NOMO-1 (cell line): ENCODE data around the gene SPAG4.
A peak's percentile ranks its signal among the peaks of the same experiment; 100 is the strongest.

Source experiments
- DNase-seq, 2 experiments: peaks; one replicate each; lab custom pipeline; 2025; ENCODE audit not compliant: unreplicated experiment in 2 of 2; lab: John Stamatoyannopoulos, UW

SPAG4 gene

DNA sequence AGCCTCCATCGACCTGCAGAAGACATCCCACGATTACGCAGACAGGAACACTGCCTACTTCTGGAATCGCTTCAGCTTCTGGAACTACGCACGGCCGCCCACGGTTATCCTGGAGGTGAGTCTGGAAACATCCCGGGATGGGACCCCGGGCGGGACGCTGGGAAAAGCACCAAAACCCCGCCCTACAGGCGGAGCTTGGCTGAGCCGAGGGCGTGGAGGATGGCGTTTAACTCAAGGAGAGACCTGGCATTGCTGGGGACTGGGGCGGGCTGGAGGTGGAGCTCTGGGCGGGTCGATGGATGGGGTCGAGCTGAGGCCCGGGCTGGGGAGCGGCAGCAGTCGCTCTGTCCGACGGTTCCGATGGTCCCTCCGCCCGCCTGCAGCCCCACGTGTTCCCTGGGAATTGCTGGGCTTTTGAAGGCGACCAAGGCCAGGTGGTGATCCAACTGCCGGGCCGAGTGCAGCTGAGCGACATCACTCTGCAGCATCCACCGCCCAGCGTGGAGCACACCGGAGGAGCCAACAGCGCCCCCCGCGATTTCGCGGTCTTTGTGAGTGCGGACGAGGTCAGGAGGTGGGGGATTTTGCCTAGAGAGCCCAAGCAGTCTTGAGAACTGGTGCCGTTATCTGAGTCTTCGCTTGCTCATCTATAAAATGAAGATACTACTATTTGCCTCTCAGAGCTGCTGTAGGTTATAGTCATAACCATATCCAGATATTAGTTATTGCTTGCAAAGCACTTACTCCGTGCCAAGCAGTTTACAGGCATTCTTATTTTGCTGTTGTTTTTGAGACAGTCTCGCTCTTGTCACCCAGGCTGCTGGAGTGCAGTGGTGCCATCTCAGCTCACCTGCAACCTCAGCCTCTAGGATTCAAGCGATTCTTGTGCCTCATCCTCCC lies 3.8 kb downstream of the SPAG4 start:
- DNase-seq = peak; percentile 18 to 23

DNA sequence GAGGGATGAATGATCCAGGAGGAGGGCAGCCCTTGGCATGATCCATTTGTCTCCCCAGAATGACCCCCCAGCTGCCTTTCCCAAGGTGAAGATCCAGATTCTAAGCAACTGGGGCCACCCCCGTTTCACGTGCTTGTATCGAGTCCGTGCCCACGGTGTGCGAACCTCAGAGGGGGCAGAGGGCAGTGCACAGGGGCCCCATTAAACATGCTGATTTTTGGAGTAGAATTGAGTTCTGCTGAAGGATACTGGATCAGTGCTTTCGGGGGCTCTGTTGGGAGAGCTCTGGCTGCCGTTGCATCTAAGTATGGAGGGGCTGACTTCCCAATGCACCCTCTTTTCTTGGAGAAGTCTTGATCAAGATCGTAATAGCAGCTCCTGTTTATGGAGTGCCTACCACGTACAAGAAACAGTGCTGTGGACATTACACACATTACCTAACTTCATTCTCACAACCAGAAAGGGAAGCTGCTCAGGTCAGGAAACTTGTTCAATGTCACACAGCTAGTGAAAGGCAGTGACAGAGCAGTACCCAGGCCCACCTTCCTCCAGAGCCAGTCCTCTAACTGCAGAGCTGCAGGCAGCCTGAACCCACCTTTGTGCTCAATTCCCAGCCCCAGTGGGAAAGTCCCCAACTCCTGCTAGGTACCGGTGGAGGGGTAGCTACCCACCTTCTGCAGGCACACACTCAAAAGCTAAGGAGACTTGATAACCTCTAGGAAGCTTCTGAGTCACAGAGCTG lies 5.4 kb downstream of the SPAG4 start:
- no peak for DNase-seq

DNA sequence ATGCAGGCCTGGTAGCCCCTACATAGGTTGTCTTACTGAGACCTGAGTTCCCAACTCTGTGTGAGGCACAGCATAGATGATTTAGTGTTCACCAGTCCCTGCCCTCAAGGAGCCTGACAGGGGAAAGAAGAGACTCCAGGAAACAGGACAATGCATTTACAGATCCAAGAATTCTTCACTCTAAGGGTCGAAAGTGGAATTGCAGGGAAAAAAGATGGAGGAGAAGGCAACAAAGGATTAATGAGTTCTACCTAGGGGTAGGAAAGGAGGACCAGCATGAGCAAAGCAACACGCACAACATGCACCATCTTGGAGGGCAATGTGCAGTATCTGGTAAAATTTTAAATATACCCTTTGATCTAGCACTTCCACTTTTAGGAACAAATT lies 5.9 kb downstream of the SPAG4 start:
- no peak for DNase-seq

- DNase-seq = no peak
Observed at GRCh38 chr20:35625584-35626385, 10.2 kb downstream of the SPAG4 start.

GRCh38 chr20:35626386-35627001 lies 10.9 kb downstream of the SPAG4 start:
- no peak for DNase-seq

GRCh38 chr20:35627121-35627520 lies 11.5 kb downstream of the SPAG4 start:
- no peak for DNase-seq

GRCh38 chr20:35629427-35630145 lies 14.0 kb downstream of the SPAG4 start:
- peak in 1 of 2 experiments; percentile 42 for DNase-seq

- DNase-seq = no peak
Observed at GRCh38 chr20:35630636-35631035, 15.0 kb downstream of the SPAG4 start.

- DNase-seq = no peak
Observed at GRCh38 chr20:35632539-35633115, 17.0 kb downstream of the SPAG4 start.

DNA sequence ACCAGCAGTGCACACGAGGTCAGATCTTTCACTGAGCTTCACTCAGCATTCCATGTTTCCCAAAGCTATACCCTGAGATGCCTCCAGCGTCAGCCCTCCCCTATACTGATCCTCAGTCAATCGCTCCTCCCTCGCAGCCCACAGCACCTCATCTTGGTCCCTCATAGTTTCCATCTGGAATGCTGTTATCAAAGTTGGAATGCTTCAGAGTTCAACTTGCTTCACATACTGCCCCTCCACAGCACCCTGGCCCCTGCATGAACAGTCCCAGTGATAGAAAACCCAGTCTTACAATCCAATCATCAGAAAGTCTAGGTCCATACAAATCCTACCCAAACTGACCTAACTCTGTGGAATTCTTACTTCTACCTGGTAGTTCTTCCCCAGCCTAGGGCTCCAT lies 20.0 kb downstream of the SPAG4 start:
- no peak for DNase-seq

- DNase-seq = no peak
Observed at GRCh38 chr20:35636095-35636494, 20.5 kb downstream of the SPAG4 start.

- no peak for DNase-seq
Observed at GRCh38 chr20:35637276-35637675, 21.6 kb downstream of the SPAG4 start.

GRCh38 chr20:35638751-35639150 lies 23.1 kb downstream of the SPAG4 start:
- DNase-seq = no peak

- no peak for DNase-seq
Observed at GRCh38 chr20:35640724-35641123, 25.1 kb downstream of the SPAG4 start.

DNA sequence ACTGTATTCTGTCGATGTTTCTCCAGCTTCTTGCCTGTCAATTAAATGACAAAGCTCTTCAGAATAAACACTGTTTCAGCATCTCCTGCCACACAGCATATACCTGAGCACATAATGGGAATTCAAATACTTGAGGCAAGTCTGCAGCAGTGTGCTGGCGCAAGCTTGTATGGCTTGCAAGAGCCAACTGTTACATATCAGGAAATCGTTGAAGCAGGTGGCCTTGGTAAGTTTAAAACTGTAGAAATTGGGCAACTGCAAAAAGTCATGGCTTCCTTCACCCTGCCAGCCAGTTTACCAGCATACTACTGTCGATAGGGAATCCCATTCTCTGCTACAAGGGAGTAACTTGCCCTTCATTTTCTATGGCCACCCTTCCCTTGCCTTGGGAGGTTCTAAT lies 26.1 kb downstream of the SPAG4 start:
- DNase-seq = no peak

GRCh38 chr20:35643045-35643444 lies 27.4 kb downstream of the SPAG4 start:
- no peak for DNase-seq

DNA sequence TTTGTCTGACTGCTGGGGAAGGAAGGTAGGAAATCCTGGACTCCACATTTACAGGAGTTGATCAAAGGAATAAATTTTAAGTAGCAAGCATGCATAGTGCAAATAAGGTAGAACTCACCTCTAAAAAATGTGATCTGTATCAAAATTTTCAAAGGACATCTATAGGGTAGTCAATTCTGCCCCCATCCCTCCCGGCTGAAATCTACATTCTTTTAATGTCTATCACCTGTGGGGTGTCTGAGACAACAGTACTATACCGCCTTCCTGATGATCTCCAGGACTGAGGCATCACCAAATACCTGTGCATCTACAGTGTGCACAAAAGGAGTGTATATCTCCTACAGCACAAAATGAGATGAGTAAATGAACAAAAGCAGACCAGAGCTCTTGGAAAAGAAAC lies 29.2 kb downstream of the SPAG4 start:
- no peak for DNase-seq

- no peak for DNase-seq
Observed at GRCh38 chr20:35648836-35649235, 33.2 kb downstream of the SPAG4 start.

DNA sequence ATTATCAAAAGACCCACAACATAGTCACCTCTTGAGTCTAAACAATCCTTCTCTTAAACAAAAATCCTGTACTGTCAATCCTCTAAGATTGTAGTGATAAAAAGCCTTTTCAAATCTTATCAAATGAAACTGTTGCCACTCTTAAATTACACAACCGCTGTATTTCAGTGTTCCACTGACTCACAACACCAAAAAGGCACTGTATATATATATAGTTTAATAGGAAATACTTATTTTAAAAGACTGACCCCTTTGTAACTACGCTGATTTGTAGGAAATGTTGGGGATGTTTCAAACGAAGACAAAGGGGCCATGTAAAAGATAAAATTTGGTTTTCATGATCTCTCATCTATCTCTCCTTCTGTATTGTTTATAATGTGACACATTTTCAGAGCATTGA lies 35.0 kb downstream of the SPAG4 start:
- DNase-seq = no peak

- no peak for DNase-seq
Observed at GRCh38 chr20:35651958-35652357, 36.3 kb downstream of the SPAG4 start.
